AML-193 (cell line): ENCODE data around the gene CDH4.
"Not testable (repeated sequence)": the region's sequence is repeated elsewhere in the genome, so short reads cannot be mapped to it uniquely, and the experiment has no call there.

Experiments
- DNase-seq, 2 experiments: peaks; one replicate each; lab custom pipeline; 2025; lab: John Stamatoyannopoulos, UW

Gene CDH4

DNA sequence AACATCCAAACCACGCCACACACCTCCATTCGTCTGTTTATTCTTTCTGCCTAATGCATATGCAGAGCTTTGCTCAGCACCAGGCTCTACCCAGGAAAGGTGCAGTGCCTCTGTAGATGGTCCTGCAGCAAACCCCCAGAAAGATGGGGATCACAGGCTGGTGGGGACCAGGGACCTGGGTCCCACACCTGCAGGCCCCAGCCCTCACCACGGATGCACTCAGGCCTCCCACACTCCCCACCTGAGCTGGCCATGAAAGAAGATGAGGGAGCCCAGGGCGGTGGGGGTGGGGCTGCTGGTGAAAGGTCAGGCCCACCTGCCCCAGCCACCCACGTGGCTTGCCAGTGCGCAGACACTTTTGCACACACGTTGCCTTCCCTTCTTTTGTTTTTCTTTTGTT is 595.9 kb downstream of the CDH4 start:
- DNase-seq = no peak

DNA sequence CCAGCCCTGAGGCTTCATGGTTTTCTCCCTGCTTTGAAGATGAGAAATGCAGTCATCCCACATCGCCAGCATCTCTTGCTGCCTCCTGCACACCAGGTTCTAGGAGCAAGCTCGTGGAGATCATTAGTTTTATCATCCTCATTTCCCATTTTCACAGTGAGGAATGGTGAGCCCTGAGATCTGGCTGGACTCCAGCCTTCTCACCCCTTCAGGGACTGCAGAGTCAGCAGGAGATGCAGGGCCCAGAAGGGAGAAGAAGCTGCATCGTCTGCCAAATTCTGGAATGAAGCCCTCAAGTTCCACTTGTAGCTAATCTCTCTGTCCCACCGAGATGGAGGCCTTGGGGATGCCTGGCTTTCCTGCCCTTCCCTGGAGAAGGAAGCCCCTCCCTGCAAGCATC is 596.8 kb downstream of the CDH4 start:
- no peak for DNase-seq

DNA sequence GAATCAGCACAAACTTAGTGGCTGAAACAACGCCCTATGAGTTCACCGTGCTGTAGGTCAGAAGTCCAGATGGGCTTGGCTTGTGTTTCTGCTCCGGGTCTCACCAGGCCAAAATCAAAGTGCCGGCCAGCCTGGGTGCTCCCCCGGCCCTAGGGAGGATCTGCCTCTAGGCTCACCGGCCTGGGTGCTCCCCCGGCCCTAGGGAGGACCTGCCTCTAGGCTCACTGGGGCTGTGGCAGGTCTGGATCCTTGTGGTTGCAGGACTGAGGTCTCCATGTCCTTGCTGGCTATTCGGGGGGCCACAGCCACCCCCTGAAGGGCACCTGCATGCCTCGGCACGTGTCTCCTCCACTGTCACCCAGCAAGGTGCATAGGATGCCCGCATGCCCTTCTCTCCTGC is 597.3 kb downstream of the CDH4 start:
- no peak for DNase-seq

DNA sequence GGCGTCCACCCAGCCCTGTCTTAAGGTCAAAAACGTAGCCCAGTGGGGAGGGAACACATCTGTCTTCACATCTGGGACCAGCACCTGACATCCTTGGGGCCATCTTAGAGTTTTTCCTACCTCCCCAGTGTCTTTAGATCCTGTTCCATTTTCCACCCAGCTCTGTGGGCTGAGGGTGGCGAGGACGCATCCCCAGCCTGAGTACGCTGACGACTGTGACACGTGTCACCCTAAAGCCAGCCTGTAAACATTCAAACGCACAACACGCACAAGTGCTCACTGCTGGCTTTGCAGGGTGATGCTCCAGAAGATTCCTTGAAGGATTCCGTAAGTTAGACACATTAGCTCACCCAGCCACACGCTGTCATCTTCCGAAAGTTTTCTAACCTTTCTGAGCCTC is 597.8 kb downstream of the CDH4 start:
- no peak for DNase-seq

DNA sequence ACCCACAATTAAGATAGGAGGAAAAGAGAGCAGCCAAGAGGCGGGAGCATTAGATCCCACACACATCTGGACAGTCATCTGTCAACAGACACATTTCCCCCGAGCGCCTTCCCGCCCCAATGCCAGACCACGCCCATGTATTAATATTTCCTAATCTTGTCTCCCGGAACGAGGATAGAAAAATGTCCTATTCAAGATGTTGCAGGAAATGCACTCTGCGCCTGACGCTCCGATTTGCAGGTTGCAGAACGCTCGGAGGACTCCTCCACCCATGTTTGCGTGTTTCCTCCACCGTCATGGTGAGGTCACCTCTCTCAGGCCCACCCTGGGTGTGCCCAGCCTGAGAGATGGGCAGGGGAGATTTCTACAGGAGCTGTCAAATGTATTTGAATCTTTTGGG is 598.4 kb downstream of the CDH4 start:
- no peak for DNase-seq

DNA sequence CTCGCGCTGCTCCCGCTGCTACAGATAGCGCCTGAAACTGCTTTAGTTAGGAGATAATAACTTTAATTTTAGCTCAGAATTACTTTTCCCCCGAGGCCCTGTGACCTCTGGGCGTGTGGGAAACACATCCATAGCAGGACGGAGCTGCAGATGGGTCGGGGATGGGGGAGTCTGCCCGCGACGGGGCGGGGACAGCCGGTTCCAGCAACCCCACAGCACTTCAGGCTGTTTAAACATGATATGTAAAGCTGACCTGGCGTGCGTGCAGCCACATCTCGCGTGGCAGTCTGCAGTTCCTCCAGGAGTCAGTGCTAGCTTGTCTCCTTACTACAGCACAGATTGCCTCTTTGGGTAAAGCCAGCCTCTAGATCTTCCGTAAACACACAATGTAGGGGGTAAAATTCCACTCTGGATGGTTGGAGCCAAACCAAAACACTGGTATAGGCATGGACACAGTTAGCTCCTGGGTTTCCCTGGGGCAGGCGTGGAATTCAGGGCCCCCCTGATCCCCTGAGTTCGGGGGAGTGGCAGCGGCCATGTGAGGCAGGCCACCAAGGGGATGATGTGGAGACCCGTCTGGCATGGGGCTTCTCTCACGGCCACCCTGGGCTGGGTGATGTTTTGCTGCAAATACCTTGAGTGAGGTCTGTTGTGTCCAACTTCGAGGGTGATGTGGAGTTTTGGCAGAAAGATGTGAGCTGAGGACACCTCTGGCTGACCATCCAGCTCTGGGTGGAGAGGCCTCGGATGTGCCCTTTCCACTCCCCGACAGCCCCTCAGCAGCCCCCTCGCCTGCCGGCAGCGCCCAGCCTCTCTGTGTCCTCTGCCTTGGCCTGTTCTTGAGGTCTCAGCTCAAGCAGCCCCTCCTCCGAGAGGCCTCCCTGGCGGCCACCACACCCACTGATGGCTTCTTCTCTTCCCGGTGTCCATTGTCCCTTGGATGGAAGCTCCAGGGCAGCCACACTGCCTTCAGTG is 599.2 kb downstream of the CDH4 start:
- no peak for DNase-seq

DNA sequence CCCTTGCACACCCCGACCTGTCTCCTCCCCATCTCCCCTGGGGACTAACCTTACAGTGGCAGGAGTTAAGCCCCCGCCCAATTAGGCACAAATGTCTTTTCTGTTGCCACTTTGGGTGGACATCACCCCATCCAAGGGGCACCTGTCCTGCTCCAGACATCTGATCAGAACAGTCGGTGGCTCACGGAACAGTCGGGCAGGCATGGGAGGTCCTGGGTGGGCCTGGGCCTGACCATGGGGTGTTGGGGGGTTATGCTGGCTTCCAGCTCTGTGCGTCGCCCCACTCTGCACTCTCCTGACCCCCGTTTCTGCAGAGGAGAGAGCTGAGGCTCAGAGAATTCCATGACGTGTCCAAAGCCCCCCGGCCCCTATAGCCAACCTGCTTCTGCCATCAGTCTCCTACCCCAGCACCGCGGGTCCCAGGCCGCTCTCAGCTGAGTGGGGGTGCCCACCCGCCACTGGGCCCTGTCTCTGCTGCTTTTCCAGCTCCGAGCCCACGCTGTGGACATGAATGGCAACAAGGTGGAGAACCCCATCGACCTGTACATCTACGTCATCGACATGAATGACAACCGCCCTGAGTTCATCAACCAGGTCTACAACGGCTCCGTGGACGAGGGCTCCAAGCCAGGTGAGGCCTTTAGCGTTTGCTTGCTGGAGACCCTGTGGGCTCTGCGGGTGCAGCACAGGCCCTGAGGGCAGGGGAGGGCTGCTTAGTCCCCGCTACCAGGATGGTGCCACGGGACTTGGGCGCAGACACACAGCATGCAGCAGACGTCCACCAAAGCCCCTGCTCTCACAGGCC is 600.4 kb downstream of the CDH4 start:
- DNase-seq = no peak

DNA sequence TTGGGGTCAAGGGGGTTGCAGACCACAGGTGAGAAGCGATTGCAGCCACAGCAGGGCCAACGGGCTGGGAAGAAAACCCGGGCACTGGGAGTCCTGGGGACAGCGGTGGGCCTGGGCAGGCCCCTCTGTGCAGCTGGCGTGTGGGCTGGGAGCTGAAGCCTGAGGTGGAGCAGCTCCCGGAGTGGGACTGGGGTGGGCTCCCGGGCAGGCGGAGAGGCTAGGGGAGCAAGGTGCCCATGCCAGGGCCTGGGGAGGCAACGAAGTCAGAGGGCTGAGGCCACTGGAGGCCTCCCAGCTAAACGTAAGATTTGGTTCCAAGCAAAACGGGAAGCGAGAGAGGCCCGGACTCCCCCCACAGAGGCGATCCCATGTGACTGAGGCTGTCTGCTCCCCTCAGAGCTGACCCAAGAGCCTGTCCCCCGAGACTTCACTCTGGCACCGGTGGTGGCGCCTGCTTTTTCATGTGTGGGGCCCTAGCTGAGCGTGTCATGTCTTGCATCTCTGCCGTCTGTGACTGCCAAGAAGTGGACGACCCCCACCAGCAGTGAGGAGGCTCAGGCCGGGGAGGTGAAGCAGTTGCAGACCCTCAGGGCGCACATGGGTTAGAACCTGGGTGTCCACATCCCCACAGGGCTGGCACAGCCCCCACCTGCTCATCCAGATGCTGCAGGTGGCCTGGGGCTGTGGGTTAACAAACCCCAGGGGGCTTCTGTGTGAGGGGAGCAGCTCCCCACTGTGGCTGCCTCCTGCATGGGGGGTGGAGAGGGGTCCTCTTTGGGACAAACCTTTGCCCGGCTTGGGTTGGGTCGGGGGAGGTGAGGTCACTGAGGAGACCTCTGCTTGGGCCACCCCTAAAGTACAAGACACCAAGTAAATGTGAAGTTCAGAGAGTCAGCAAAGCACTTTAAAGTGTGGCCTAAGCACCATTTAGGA is 601.3 kb downstream of the CDH4 start:
- DNase-seq = no peak

DNA sequence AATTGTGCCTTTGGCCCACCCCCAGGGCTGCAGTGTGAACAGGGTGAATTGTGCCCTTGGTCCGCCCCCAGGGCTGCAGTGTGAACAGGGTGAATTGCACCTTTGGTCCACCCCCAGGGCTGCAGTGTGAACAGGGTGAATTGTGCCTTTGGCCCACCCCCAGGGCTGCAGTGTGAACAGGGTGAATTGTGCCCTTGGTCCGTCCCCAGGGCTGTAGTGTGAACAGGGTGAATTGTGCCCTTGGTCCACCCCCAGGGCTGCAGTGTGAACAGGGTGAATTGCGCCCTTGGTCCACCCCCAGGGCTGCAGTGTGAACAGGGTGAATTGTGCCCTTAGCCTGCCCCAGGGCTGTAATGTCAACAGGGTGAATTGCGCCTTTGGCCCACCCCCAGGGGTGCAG is 602.5 kb downstream of the CDH4 start:
- DNase-seq = not testable (repeated sequence)

DNA sequence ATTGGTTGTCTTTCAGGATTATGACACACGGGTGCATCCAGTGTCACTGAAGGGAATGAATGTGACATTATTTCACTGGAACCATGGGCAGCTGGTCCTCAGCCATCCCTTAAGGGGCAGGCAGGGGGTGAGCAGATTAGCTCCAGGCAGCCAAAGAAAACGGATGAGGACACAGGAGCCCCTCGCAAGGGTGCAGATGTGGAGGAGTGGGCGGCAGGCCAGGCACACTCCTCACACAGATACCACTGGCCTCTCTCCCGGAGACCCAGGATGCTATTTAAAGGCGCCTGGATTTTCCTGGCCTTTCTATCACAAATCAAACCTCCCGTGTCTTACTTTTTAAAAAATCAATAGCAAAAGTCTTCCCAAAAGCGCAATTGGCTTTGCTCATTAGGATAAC is 603.2 kb downstream of the CDH4 start:
- no peak for DNase-seq

DNA sequence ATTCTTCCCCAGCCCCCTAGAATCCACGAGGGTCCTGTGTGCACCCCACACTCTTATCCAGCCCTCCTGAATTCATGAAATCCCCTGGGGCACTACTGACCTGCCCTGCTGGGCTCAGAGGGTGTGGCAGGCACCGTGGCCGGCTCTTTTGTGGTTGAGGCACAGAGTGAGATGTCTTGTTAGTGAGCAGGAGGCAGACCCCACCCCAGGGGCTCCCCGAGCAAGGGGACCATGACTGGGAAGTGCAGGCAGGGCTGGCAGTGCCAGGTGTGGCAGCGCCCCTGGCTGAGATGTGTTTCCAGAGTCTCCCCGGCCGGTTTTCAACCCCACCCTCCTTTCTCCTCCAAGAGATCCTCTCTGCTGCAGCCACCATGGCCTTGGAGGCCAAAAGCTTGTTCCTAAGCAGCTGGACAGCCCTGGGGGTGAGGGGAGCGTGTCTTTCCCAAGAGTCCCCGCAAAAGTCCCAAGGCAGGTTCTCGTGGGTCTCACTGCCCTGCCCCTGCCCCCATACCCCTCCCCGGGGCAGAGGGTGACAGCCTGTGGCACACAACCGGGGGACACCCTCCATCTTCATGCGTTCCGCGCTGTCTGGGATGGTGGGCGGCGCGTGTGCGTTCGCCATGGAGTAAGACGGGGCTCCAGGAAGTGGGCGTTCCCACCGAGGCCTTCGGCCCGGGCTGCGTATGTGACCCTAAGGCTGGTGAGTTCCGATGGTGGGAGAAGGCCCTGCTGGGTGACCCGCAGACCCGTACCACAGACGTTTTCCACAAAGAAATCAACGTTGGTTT is 604.8 kb downstream of the CDH4 start:
- DNase-seq = no peak

DNA sequence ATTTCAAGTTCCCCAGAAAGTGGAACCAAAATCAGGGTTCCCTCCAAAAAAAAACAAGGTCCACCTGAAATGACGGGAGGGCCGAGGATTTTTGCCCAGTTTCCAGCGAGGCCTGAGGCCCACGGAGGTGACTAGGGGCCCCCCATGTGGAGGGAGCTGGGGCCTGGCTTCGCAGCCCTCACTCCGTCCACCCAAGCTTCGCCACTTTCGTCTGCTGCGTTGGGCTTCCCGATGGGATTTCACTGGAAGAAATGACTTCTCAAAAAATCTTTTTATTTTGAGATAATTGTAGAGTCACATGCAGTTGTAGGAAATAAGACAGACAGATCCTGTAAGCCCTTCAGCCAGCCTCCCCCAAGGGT is 605.3 kb downstream of the CDH4 start:
- DNase-seq = no peak

DNA sequence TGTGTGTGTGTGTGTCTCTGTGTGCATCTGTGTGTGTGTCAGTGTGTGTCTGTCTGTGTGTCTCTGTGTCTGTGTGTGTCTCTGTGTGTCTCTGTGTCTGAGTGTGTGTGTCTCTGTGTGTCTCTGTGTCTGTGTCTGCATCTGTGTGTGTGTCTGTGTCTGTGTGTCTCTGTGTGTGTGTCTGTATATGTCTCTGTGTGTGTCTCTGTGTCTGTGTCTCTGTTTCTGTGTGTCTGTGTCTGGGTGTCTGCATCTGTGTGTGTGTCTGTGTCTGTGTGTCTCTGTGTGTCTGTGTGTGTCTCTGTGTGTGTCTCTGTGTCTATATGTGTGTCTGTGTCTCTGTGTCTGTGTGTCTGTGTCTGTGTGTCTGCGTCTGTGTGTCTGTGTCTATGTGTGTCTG is 605.8 kb downstream of the CDH4 start:
- DNase-seq = no peak

DNA sequence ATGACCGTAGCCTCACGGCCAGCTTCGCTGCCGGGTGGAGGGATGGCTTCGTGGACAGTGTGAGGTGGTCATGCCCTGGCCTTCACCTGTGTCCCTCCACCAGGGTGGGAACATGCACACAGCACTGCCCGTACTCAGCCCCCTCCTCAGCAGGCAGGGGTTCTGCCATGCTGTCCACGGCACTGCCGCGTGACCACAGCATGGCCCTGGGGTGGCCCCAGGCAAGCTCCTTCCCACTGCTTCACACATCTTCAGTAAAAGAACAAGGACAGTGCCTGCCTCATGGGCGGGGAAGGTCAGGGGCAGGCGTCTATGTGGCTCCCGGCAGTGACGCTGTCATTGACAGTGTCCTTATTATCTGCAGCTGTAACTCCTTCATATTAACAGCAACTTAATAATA is 607.7 kb downstream of the CDH4 start:
- no peak for DNase-seq

DNA sequence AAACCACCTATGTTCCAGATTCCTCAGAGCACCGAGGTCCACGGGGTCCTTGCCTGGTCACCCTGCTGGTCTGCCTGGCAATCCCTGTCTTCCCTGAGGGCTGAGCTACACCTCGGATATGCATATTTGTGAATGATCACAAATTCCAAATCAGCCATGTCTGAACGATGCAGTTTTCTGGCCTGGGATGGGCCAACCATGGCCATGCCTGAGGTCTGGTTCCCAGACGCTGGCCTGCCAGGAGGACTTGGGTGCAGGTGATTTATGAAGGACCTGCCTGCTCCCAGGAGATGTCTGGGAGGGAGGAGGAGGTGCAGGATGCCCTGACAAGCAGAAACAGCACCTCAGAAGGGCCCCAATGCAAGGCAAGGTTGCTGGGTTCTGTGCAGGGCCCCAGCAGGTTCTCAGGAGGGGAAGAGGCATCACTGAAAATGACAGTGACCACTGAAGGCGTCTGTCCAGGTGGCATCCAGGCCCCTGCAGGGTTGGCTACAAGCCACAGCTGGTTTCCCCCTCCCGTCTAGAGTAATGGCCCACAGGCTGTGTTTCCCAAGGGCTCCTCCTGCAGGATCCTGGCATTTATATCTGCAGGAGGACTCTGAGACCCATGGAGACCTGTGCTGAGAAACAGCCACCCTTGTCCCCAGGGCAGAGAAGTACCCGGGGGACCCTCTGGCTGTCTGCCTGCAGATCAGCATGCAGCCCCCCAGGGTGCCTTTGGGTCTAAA is 608.4 kb downstream of the CDH4 start:
- no peak for DNase-seq

DNA sequence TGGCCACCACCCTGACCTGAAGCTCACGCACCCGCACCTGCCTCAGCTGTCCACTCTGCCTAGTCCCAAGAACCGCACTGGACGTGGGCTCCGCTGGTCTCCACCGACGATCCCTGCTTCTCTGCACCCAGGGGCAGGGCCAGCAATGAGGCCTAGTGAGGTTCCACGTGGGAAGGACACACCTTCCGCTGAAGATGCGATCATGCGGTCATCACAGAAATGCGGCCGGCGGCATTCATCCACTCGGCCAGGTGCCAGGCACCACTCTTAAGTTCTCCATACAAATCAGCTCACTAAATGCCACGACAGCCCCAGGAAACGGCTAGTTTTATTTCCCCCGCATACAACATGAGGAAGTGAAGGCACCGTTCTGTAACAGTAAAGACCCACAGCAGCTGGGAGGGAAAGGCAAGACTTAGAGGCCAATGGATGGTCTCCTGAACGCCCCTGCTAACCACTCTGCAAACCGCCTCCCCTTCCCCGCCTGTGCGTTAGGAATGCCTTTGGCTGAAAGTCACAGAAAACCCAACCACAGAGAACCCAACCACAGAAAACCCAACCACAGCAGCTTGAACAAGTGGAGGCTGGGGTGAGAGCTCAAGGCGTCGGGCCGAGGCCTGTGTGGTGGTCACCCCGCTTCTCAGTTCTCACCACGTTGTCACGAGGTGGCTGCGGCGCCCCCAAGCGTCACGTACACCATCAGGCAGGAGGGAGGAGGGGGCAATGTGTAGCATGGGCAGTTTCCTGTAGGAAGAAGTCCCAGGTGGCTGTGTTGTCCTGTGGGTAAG is 609.2 kb downstream of the CDH4 start:
- no peak for DNase-seq

DNA sequence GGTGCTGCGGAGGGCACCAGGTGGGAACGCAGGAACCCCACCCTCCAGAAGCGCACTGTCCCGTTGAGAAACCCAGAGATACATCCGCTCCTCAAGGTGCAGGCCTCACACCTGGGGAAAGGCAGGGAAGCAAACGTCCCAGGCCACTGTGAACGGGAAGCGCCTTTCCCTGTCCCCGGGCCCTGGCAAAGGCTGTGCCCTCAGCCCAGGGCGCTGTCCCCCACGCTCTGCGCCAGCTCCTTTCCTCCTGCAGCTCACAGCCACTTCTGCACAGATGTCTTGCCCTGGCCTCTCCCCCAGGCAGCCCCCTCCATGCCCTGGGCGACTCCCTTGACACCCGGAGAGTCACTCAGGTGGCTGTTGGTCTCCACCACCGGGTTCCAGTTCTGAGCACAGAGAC is 609.8 kb downstream of the CDH4 start:
- DNase-seq = no peak

DNA sequence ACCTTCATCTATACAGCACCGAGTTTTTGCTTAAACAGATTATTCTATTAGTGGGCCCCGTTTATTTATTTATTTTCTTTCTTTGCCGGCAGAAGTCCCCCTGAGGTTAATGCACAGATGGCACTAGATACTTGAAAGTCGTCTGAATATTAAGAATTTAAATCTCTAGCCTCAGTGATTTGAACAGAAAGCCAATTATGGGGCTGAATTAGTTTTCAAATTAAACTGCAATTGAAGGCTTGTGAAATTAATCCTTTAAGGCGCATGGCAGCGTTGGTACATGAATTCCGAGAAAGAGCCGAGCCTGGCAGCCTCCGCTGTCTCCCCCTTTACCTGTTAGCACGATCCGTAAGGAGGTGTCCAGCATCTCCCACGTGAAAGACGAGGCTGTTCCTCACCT is 610.8 kb downstream of the CDH4 start:
- DNase-seq = no peak

DNA sequence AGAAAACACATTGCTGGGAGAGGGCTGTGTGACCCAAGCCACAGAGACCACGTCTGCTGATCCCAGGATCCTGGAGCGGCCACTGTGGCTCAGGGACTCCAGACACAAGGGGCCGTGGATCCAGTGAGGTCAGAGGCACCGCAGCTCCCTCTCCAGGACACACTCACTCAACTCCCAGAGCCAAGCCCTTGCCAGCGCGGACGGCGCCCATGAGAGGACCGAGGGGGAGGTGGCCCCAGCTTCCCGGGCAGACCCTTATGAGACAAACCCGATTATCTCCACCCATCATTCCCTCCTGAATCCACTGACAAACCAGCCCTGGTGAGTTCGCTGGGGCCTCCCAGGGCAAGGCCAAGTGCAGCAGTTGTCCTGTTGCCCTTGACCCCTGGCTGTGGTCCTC is 612.4 kb downstream of the CDH4 start:
- DNase-seq = no peak

DNA sequence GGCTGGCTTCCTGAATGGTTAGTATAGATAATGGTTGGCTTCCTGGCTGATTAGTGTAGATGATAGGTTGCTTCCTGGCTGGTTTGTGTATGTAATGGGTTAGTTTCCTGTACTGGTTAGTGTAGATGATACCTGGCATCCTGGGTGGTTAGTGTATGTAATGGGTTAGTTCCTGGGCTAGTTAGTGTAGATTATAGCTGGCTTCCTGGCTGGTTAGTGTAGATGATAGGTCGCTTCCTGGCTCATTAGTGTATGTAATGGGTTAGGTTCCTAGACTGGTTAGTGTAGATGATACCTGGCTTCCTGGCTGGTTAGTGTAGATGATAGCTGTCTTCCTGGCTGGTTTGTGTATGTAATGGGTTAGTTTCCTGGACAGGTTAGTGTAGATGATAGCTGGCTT is 613.3 kb downstream of the CDH4 start:
- no peak for DNase-seq
